Measurements from ENCODE around the gene GALM. TPM values are rescaled to one million over a fixed set of nuclear protein-coding genes. Genes with fewer than 3 reads are reported as not detected.

The GALM gene
- total RNA-seq, 4 donors from 2014 or later, result 9.2 to 17.1 (median 13.2) TPM

- no peaks in the 10 kb centered on the region for H3K27me3 ChIP-seq
- H3K9me3 ChIP-seq, result no peaks in the 10 kb centered on the region
- H3K4me1 ChIP-seq, result peaks cover 0 to 14% (median 5%) of the 10 kb centered on the region in 3 donors
- TF ChIP-seq CTCF (IDR thresholded peaks at IDR 0.05) (no peak), EP300 (IDR thresholded peaks at IDR 0.05) (no peak), POLR2A (IDR thresholded peaks at IDR 0.05) (no peak)
- H3K4me3 ChIP-seq, result no peak overlapping the region
- 77 to 78% methylated on average over 2 to 7 of the region's 7 CpGs for WGBS, 2 donors (ENCODE audit: low coverage in 1 of 2)
- H3K36me3 ChIP-seq, result peaks cover 0 to 12% of the 10 kb centered on the region in 2 donors
- ATAC-seq, result no peak
- H3K27ac ChIP-seq, result no peak overlapping the region
These were observed 110.0 kb downstream of the GALM start for GRCh38 chr2:38775921-38776225.

- Histone ChIP-seq H3K27me3 (no peaks in the 10 kb centered on the region), H3K4me3 (no peak overlapping the region), H3K36me3 (peaks cover 0 to 19% of the 10 kb centered on the region in 2 donors), H3K9me3 (no peaks in the 10 kb centered on the region), H3K4me1 (peaks cover 0 to 14% (median 5%) of the 10 kb centered on the region in 3 donors), H3K27ac (no peak overlapping the region)
- WGBS, 2 donors (ENCODE audit: low coverage in 1 of 2), result 90 to 92% methylated on average over 2 to 6 of the region's 13 CpGs
- no peak for ATAC-seq
- no peak for TF ChIP-seq POLR2A (IDR thresholded peaks at IDR 0.05)
- TF ChIP-seq CTCF (IDR thresholded peaks at IDR 0.05), result no peak
- TF ChIP-seq POLR2AphosphoS5 (IDR thresholded peaks at IDR 0.05), result no peak
- no peak for TF ChIP-seq EP300 (IDR thresholded peaks at IDR 0.05)
These were observed 110.6 kb downstream of the GALM start for GRCh38 chr2:38776531-38776930.

- peak overlapping the region in 3 of 4 donors; percentile 68 to 79 (median 76) for H3K27ac ChIP-seq
- no peak for TF ChIP-seq POLR2A (IDR thresholded peaks at IDR 0.05)
- TF ChIP-seq CTCF (IDR thresholded peaks at IDR 0.05), result no peak
- no peak for TF ChIP-seq POLR2AphosphoS5 (IDR thresholded peaks at IDR 0.05)
- TF ChIP-seq EP300 (IDR thresholded peaks at IDR 0.05), result no peak
These were observed 112.8 kb downstream of the GALM start for GRCh38 chr2:38778687-38779082.

GRCh38 chr2:38783586-38783985 is 117.7 kb downstream of the GALM start:
- Histone ChIP-seq H3K36me3 (peaks cover 0 to 30% of the 10 kb centered on the region in 2 donors), H3K9me3 (no peaks in the 10 kb centered on the region), H3K27me3 (no peaks in the 10 kb centered on the region), H3K4me3 (no peak overlapping the region), H3K27ac (no peak overlapping the region), H3K4me1 (peaks cover 0 to 7% (median 5%) of the 10 kb centered on the region in 3 donors)
- no peak for ATAC-seq
- no peak for TF ChIP-seq CTCF (IDR thresholded peaks at IDR 0.05)
- no peak for TF ChIP-seq POLR2A (IDR thresholded peaks at IDR 0.05)

More at GRCh38 chr2:38778687-38779082, 112.8 kb downstream of the GALM start:
- Histone ChIP-seq H3K27me3 (no peaks in the 10 kb centered on the region), H3K4me1 (peaks cover 0 to 14% (median 5%) of the 10 kb centered on the region in 3 donors), H3K9me3 (no peaks in the 10 kb centered on the region), H3K4me3 (peak overlapping the region; percentile 49 to 61), H3K36me3 (peaks cover 0 to 30% of the 10 kb centered on the region in 2 donors)
- ATAC-seq, result no peak
- WGBS, 2 donors (ENCODE audit: low coverage in 1 of 2), result 5 to 11% methylated on average over 8 of the region's 8 CpGs

Other genes starting within 250 kb of the GALM start
- gene HNRNPLL, start 63.2 kb upstream of the GALM start, total RNA-seq, result 10 to 100 TPM; 47.3 to 79.1 (median 68.7) TPM
- 100 to 1,000 TPM in 2 of 4 donors, 10 to 100 TPM in 2; 39.0 to 109 (median 73.4) TPM for gene SRSF7, start 85.2 kb downstream of the GALM start, total RNA-seq
- 10 to 100 TPM in 1 of 4 donors, 1 to 10 TPM in 3; 5.9 to 11.2 (median 6.9) TPM for gene GEMIN6, start 112.1 kb downstream of the GALM start, total RNA-seq
- gene DHX57, start 209.8 kb downstream of the GALM start, total RNA-seq, result 10 to 100 TPM; 10.9 to 24.1 (median 20.1) TPM
- 10 to 100 TPM in 3 of 4 donors, 1 to 10 TPM in 1; 9.1 to 21.6 (median 14.2) TPM for gene MORN2, start 209.9 kb downstream of the GALM start, total RNA-seq
- 1 to 10 TPM in 2 of 4 donors, under 1 TPM in 2; 0.19 to 1.2 (median 1.1) TPM for gene ARHGEF33, start 223.8 kb downstream of the GALM start, total RNA-seq